NCI-H2196 (cell line): ENCODE results near the gene CXXC5.

ENCODE experiments used
- DNase-seq: peaks from one replicate; lab custom pipeline; 2025; ENCODE audit not compliant: unreplicated experiment; lab: John Stamatoyannopoulos, UW

CXXC5 gene

DNA sequence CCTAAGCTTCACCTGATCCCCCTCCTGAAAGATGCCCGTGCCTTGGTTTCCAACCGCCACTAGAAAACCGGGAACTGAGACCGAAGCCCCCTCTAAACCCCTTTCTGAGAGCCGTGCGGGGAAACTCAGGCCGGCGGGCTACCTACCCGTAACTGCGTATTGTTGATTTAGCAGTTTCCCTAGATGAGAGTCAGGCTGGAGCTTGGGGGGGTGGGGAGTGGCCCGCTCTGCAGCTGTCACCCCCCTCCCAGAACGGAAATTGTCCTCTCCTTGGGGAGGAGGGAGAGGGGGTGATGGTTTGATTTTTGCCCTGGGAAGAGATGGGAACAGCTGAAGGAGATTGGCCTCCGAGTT lies 2.5 kb downstream of the CXXC5 start:
- DNase-seq, result no peak

- no peak for DNase-seq
These were observed 3.1 kb downstream of the CXXC5 start for GRCh38 chr5:139651043-139651834.

DNA sequence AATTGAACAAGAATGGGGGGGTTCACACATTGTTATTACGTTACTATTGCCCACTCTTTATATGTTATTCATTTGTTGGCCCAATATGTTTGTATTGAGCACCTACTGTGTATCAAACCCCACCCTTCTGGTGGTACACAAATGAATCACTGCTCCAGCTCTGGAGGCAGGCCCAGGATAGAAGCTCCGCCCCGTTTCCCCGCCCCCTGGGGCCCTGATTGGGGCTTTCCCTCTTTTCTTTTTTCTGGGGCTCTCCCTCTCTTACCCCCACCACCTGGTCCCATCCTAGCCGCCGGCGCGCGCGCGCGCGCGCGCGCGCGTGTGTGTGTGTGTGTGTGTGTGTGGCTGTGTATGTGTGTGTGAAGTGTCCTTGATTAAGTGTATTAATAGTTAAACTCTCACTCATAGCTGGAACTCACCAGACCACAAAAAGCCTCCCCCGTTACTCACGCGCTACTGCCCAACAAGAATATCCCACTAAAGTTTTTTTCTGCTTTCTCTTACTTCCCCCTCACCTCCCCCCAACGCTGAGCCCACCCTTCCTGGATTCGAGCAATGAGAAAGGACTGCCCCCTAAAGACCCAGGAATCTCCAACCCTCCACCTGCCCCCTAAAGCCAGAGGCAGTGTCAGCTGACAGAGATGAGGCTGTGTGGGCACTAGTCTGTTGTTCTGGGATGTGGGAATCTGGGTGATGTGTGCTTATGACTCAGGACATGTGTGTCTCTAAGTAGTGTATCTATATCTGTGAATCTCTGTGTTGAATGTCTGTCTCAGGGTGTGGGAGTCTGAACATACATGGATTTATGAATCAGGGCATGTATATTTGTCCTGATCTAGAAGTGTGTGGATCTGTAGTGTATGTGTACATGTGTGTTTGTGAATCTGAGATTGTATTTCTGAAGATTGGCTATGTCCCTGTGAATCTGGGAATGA lies 4.0 kb downstream of the CXXC5 start:
- DNase-seq, result peak; percentile 56

DNA sequence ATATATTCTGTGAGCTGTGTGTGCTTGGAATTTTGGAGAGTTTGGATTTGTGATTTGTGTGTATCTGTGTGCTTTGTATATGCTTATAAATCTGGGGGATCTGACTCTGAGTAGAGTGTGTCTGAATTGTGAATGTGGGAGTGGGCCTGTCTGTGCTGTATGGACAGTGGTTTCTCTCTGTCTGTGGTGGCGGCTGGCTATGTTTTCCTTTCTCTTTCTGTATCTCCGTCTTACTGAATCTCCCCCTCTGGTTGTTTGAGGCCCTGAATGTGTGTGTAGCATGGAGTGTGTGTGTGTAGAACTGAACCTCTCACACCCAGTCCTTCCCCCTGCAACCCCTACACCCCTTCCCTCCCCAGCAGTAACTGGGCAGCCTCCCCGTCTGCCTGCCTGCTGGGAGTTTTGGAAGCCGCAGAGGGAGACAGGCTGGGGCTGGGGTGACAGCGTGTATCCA lies 4.7 kb downstream of the CXXC5 start:
- DNase-seq, result no peak

DNA sequence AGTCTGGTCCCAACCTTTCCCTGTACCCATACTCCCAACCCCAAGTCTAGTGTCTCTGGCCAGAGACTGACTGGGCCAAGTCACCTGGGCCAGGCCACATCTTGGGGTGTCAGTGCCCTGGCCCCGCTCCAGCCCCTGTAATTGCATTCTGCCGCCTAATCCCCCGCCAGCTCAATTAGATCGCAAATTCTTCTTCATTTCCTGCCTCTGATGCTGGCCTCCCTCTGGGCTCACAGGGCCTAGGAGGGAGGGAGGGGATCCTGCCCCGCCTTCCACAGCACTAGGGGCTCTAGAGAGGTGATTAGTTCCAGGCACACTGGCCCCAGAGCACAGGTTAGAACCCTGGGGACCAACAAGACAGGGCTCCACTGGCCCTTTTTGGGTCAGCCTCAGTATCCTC lies 5.5 kb downstream of the CXXC5 start:
- no peak for DNase-seq

- no peak for DNase-seq
These were observed 6.3 kb downstream of the CXXC5 start for GRCh38 chr5:139654464-139654863.

GRCh38 chr5:139654871-139655491 lies 6.8 kb downstream of the CXXC5 start:
- no peak for DNase-seq

DNA sequence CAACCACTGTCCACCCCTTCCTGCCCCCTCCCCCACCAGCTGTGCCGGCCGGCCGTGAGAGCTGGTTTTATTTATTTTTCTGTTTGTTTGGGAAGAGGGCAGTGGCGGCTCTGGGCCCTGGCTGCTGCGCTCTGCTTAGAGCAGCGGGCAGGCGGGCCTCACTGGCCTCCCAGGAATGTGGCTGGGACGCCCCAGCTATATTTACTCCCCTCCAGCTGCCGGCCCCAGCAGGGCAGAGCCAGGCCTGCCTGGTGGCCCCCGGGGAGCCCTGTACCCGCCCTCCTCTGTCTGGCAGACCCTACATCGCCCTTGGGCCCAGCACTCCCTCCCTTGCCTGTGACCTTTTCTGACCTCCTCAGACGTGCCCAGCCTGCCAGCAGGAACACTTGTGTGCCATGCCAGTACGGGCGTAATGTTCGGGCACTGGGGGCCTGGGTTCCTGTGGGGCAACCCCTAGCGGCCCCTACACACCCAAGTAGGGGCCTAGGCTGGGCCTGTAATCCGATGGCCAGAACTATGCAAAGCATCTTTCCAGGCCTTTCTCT lies 7.7 kb downstream of the CXXC5 start:
- peak; percentile 14 for DNase-seq

DNA sequence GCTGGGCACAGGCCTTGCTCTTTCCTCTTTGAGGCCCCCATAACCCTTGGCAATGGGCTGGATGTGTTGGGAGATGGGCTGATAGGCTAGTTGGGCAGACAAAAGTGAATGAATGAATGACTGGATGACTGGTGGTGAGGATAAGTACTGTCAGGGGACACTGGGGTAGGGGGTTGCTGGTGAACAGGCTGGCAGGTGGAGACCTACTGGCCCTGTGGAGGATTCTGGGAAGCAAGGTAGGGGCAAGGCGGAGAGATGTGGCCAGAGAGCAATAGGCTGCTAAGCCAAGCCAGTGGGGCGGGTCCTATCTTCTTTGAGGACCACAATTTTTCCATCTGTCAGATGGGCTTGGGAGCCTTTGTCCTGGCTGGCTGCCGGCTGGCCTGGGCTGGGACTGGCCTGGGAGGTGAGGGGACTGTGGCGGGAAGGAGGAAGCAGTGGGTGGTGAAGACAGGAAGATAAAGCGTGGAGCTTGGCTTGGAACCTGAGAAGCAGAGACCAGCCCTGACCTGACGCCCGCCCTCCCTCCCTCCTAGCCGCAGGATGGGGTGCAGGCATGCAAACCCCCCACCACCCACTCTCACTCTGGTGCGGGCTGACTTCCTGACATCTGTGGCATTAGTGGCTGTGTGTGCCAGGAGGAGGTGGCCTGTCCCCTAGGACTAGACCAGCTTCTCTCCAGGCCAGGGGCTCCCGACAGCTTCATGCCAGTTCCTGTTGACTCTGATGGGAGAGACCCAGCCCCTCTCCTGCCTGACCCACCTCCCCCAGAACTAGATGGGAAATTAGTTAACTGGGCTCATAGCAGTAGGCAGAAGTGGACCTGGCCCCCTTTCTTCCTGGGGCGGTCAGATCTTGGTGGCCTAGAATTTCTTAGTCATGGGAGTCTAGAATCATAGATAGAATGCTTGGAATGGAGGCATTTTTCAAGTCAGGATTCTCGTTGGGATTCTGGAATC lies 9.5 kb downstream of the CXXC5 start:
- DNase-seq, result no peak

DNA sequence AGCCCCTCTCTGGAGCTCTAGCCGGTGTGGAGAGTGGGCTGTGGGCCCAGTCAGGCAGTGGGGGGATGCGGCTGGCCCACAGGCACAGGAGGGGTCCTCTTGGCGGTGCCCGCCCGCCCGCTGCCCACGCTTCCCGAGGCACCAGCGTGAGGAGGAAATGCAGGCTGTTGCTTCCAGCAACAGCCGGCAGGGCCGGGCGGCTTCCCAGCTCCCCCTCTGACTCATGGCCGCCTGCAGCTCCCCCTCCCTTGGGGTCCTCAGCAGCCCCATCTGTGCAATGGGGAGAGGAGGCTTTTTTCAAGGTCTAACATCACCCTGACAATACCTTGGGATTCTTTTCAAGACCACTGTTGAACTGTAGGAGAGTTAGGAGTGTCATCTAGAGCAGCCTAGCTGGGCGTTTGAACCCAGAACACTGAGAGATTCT lies 10.4 kb downstream of the CXXC5 start:
- DNase-seq, result no peak

DNA sequence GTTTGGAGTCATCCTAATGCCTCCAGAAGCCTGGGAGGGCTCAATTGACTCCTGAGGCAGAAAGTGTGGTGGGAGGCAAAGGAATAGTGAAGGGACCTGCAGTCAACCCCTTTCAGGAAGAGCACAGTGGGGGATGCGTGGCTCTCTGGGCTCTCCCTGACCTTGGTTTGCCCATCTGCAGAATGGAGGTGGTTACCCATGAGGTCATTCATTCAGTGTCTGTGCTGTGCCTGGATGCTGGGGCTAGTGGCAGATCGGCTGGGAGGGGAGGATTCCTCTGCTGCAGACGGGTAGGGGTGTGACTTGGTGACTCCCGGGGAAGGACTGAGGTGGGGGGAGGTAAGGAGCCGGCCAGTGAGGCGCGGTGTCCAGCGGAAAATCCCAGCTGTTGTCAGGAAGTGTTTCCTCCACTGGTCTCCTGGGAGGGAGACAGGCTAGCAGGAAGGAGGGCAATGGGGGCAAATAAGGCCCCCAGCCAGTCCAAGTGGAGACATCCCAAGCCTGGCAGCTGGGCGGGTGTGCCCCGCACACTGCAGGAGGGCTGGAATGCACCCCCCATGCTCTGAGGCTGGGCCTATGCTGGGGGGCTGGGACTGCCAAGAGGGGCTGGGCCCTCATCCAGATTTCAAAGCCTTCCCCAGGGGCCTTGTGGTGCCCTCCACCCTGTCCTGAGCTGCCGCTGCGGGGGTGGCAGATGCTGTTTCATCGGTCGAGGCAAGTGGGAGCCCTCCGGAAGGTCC lies 10.9 kb downstream of the CXXC5 start:
- DNase-seq, result no peak

GRCh38 chr5:139659695-139660101 lies 11.5 kb downstream of the CXXC5 start:
- no peak for DNase-seq

DNA sequence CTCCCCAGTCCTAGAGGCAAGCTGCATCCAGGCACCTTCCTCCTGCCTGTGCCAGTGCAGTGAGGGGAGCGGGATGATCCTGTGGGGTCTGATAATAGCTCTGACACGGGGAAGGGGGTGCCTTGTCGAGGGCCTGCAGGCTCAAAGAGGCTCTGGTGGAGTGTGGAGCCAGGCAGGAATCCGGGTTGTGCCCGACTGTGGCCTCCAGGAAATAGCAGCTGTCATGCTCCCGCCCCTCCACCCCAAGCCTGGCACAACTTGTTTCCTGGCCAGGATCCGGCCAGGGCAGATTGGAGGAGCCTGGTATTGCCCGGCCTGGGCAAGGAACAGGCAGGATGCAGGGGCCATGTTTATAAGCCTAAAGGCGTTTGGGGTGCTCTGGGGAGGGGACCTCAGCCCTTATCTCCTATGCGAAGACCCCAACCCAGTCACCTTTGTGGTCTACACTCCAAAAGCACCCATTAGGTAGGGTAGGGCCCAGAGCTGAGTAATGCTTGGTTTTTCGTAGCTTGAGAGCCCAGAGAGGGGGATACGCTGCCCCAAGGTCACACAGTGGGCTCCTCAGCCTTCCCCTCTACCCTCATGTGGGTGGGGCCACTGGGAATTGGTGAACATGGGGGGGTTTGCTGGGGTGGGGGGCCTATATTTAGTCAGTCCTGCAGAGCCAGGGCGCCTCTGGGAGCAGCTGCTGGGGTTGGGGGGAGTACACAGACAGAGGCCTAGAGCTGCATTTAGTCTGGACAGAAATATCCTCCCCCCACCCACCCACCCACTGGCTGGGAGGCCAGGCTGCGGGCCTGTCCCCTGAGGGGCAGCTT lies 12.2 kb downstream of the CXXC5 start:
- peak; percentile 38 for DNase-seq

DNA sequence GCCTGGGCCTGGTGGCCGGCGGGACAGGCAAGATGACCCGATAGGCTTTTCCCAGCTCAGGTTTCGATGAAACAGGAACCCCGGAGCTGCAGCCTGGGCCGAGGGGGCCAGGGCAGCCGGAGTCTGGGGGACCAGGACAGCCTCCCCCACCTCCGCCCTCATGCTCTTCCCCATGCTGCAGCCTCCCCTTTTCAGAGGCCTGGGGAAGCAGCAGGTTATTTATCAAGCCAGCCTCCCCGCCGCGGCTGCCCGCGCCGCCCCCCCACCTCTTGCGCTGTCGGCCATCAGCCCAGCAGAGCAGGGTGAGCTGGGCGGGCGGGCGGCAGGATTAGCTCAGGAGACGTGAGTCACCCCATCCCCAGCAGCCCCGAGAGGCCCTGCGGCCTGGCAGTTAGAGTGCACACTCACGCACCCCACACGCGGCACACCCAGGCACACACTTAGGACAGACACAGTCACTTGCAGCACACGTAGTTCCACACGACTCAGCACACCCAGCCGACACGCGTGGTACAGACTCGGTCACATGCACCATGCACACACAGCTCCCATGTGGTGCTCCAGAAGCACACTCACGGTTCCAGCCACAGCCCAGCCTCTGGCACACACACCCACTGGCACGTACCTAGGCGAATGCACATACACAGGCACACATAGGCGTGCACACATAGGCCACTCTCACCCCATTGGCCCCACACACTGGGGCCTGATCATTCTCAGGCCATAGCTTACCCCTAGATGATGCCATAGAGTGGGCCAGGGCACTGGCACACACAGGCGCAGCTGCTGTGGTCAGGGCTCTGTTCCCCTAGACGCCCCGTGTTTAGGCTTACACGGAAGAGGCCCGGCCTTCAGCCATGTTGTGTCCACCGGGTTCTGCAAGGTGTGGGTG lies 13.0 kb downstream of the CXXC5 start:
- DNase-seq, result no peak

- DNase-seq, result no peak
These were observed 14.5 kb downstream of the CXXC5 start for GRCh38 chr5:139662617-139663016.

- no peak for DNase-seq
These were observed 15.3 kb downstream of the CXXC5 start for GRCh38 chr5:139663207-139664085.
